GM06990 (cell line): ENCODE results near the gene NXPH2.

Experiments
- DNase-seq: peaks from one replicate; pipeline ENCODE4 v3.0.0-alpha.2; 2011; ENCODE audit not compliant: insufficient read length; ENCODE audit errors: extremely low read depth
- H3K27me3 ChIP-seq: replicated peaks from 2 replicates; pipeline ENCODE4 v1.6.0; 2011; ENCODE audit warnings: low read length; ENCODE audit not compliant: control insufficient read depth, insufficient read depth
- H3K36me3 ChIP-seq: 2 replicates; pipeline ENCODE4 v1.5.1; 2011; ENCODE audit warnings: low read length; ENCODE audit not compliant: control insufficient read depth, insufficient read depth
- H3K4me3 ChIP-seq: replicated peaks from 2 replicates; pipeline ENCODE4 v1.5.1; 2011; ENCODE audit warnings: low read depth, mild to moderate bottlenecking, control low read depth, low read length
- CTCF ChIP-seq: IDR thresholded peaks from 2 replicates; pipeline ENCODE4 v1.5.1; 2011; ENCODE audit warnings: low read length, control low read depth, mild to moderate bottlenecking, inconsistent platforms; ENCODE audit not compliant: insufficient read depth, poor library complexity, severe bottlenecking

The NXPH2 gene

GRCh38 chr2:138621139-138621538 is 159.1 kb downstream of the NXPH2 start:
- DNase-seq = no peak
- H3K27me3 ChIP-seq = no peaks in the 10 kb centered on the region
- no peak overlapping the region for H3K4me3 ChIP-seq
- TF ChIP-seq CTCF = no peak
- no peaks in the 10 kb centered on the region for H3K36me3 ChIP-seq

DNA sequence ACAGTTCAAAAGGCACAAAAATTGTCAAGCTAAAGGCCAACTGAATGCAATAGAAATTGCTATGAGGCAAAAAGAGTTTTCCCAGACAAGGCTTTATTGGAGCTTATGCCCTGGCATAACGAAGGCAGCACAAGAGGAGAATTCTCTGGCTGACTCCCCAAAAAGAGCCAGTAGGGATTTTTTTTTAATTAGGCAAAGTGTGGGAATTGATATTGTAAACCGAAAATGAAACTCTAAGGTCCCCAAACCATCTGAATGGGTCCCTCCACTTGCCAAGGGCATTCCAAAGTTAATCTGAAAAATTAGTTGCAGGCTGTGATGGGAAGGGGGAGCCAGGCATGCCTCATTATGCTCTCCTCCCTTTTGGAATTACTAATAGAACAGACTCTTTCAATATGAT is 159.8 kb downstream of the NXPH2 start:
- H3K27me3 ChIP-seq = no peaks in the 10 kb centered on the region

More for the DNA sequence above, 159.8 kb downstream of the NXPH2 start:
- no peak for TF ChIP-seq CTCF
- Histone ChIP-seq H3K4me3 (no peak overlapping the region), H3K36me3 (no peaks in the 10 kb centered on the region)
- no peak for DNase-seq
